HepG2 (cell line): ENCODE results near the gene IL1A. TPM values are rescaled to one million over a fixed set of nuclear protein-coding genes. Genes with fewer than 3 reads are reported as not detected.

Experiments used
- ARID5B ChIP-seq: IDR thresholded peaks from 2 replicates; pipeline ENCODE4 v1.4.0; 2020; ENCODE audit warnings: mild to moderate bottlenecking, missing genetic modification reagents
- BATF2 ChIP-seq: sonication (generic); formaldehyde crosslinking; IDR thresholded peaks from 2 replicates; pipeline ENCODE4 v1.8.0; 2022; ENCODE audit warnings: mild to moderate bottlenecking, missing genetic modification reagents, moderate library complexity
- CCAR2 ChIP-seq: fragments of 200-400 bp; formaldehyde crosslinking; optimal IDR thresholded peaks from 2 replicates; pipeline ENCODE3; 2018; ENCODE audit warnings: low read depth, mild to moderate bottlenecking, low read length, moderate library complexity
- CEBPB ChIP-seq: IDR thresholded peaks from 2 replicates; pipeline ENCODE4 v1.6.1; 2011; ENCODE audit warnings: low read depth, low read length, improper control_type of control experiment, borderline replicate concordance
- ETV5 ChIP-seq: IDR thresholded peaks from 2 replicates; pipeline ENCODE4 v1.6.1; 2018; ENCODE audit warnings: missing biosample characterization, missing genetic modification reagents, inconsistent platforms, borderline replicate concordance
- KDM2A ChIP-seq: sonication (generic); formaldehyde crosslinking; IDR thresholded peaks from 2 replicates; pipeline ENCODE4 v1.4.0; 2020; ENCODE audit warnings: low read depth, missing genetic modification reagents, borderline replicate concordance
- MBD4 ChIP-seq: IDR thresholded peaks from 2 replicates; pipeline ENCODE4 v1.6.1; 2012; ENCODE audit warnings: low read length, inconsistent platforms, borderline replicate concordance
- ONECUT2 ChIP-seq: sonication (generic); formaldehyde crosslinking; IDR thresholded peaks from 2 replicates; pipeline ENCODE4 v1.4.0; 2020; ENCODE audit warnings: missing genetic modification reagents
- RFXAP ChIP-seq: sonication (generic); formaldehyde crosslinking; IDR thresholded peaks from 2 replicates; pipeline ENCODE4 v1.4.0; 2020; ENCODE audit warnings: missing genetic modification reagents, borderline replicate concordance
- TARDBP ChIP-seq: sonication (generic); formaldehyde crosslinking; IDR thresholded peaks from 2 replicates; pipeline ENCODE4 v1.8.0; 2022; ENCODE audit warnings: mild to moderate bottlenecking, missing genetic modification reagents
- WIZ ChIP-seq: sonication (generic); formaldehyde crosslinking; IDR thresholded peaks from 2 replicates; pipeline ENCODE4 v1.5.1; 2020; ENCODE audit warnings: mild to moderate bottlenecking, missing genetic modification reagents
- ZNF496 ChIP-seq: sonication (generic); formaldehyde crosslinking; IDR thresholded peaks from 2 replicates; pipeline ENCODE4 v1.8.1; 2023; ENCODE audit warnings: mild to moderate bottlenecking, moderate library complexity, missing genetic modification reagents; ENCODE audit not compliant: insufficient replicate concordance
- ZNF562 ChIP-seq: sonication (generic); formaldehyde crosslinking; IDR thresholded peaks from 2 replicates; pipeline ENCODE4 v1.8.0; 2022; ENCODE audit warnings: missing genetic modification reagents, borderline replicate concordance
- ZNF616 ChIP-seq: sonication (generic); formaldehyde crosslinking; IDR thresholded peaks from 2 replicates; pipeline ENCODE4 v1.5.0; 2020; ENCODE audit warnings: low read depth, mild to moderate bottlenecking, missing genetic modification reagents
- polyA plus RNA-seq, 8 experiments: library from polyadenylated mRNA; depleted of rRNA in 3 of 8; stranded (reverse) in 7 of 8; unstranded in 1 of 8; fragments of >200 nt; fragmentation: Illumina TruSeq in 4 of 8; extraction: Trizol in 4 of 8; gene quantifications; 2 replicates each; pipeline versions ENCODE4 v1.2.1 to v1.2.3, GENCODE V29; 2011 to 2016; ENCODE audit warnings: low read depth in 4 of 8, missing spikeins in 1 of 8, mixed read lengths in 1 of 8; ENCODE audit not compliant: insufficient read depth in 1 of 8
- total RNA-seq, 5 experiments: library from RNA; depleted of rRNA; stranded (reverse); fragments of >200 nt; fragmentation: Illumina TruSeq; extraction: Trizol; gene quantifications; 2 replicates each; pipeline ENCODE4 v1.2.3, GENCODE V29; 2016; ENCODE audit warnings: low read depth in 1 of 5
- TF ChIP-seq, protein P1 (sequence below): sonication (generic); formaldehyde crosslinking; IDR thresholded peaks from 2 replicates; pipeline ENCODE4 v1.4.0; 2020; ENCODE audit warnings: missing genetic modification reagents, borderline replicate concordance
- TF ChIP-seq, protein P2 (sequence below): sonication (generic); formaldehyde crosslinking; IDR thresholded peaks from 2 replicates; pipeline ENCODE4 v1.5.1; 2020; ENCODE audit warnings: missing genetic modification reagents, mild to moderate bottlenecking, borderline replicate concordance
- TF ChIP-seq, protein P3 (sequence below), 2 experiments: fragments of 450-650 bp in 1 of 2; sonication (generic) in 1 of 2; formaldehyde crosslinking; IDR thresholded peaks; 2 replicates each; pipeline versions ENCODE4 v1.5.0 to v1.8.0; 2020 to 2022; ENCODE audit warnings: mild to moderate bottlenecking in 1 of 2, missing genetic modification reagents in 1 of 2

The IL1A gene
- total and polyA plus RNA-seq, 2 of the 13 experiments (the other 11 are each of a cell fraction or from before 2014, with no cell fraction given), result not detected

DNA sequence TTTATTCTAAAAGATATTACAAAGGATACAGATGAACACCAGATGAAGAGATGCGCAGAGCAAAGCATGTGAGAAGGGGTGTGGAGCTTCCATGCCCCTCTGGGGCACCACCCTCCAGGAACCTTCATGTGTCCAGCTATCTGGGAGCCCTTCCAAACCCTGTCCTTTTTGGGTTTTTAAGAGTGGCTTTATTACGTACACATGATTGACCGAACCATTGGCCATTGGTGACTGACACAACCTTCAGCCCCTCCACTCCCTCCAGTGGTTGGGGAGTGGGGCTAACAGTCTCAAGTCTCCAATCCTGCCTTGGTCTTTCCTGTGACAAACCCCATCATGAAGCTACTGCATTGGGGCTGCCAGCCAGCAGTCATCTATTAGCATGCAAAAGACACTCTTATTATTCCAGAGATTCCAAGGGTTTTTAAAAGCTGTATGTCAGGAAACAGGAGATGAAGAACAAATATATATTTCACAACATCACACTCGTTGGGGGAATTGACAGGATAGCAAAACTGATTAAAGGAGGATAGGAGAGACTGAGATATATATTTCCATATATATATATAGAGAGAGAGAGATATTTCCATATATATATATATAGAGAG lies 32.9 kb upstream of the IL1A start (continued):
- no peak for TF ChIP-seq TARDBP (CRISPR knock-in tag)
- no peak for TF ChIP-seq MBD4
- no peak for TF ChIP-seq ONECUT2
- peak; percentile 53 for TF ChIP-seq CEBPB
- no peak for TF ChIP-seq CCAR2
- TF ChIP-seq, protein P1, sequence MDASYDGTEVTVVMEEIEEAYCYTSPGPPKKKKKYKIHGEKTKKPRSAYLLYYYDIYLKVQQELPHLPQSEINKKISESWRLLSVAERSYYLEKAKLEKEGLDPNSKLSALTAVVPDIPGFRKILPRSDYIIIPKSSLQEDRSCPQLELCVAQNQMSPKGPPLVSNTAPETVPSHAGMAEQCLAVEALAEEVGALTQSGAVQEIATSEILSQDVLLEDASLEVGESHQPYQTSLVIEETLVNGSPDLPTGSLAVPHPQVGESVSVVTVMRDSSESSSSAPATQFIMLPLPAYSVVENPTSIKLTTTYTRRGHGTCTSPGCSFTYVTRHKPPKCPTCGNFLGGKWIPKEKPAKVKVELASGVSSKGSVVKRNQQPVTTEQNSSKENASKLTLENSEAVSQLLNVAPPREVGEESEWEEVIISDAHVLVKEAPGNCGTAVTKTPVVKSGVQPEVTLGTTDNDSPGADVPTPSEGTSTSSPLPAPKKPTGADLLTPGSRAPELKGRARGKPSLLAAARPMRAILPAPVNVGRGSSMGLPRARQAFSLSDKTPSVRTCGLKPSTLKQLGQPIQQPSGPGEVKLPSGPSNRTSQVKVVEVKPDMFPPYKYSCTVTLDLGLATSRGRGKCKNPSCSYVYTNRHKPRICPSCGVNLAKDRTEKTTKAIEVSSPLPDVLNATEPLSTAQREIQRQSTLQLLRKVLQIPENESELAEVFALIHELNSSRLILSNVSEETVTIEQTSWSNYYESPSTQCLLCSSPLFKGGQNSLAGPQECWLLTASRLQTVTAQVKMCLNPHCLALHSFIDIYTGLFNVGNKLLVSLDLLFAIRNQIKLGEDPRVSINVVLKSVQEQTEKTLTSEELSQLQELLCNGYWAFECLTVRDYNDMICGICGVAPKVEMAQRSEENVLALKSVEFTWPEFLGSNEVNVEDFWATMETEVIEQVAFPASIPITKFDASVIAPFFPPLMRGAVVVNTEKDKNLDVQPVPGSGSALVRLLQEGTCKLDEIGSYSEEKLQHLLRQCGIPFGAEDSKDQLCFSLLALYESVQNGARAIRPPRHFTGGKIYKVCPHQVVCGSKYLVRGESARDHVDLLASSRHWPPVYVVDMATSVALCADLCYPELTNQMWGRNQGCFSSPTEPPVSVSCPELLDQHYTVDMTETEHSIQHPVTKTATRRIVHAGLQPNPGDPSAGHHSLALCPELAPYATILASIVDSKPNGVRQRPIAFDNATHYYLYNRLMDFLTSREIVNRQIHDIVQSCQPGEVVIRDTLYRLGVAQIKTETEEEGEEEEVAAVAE, result no peak
- TF ChIP-seq, protein P2, sequence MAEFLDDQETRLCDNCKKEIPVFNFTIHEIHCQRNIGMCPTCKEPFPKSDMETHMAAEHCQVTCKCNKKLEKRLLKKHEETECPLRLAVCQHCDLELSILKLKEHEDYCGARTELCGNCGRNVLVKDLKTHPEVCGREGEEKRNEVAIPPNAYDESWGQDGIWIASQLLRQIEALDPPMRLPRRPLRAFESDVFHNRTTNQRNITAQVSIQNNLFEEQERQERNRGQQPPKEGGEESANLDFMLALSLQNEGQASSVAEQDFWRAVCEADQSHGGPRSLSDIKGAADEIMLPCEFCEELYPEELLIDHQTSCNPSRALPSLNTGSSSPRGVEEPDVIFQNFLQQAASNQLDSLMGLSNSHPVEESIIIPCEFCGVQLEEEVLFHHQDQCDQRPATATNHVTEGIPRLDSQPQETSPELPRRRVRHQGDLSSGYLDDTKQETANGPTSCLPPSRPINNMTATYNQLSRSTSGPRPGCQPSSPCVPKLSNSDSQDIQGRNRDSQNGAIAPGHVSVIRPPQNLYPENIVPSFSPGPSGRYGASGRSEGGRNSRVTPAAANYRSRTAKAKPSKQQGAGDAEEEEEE (CRISPR knock-in tag), result no peak
- peak; percentile 55; the same call in 1 of the 2 replicates for TF ChIP-seq ZNF616 (CRISPR knock-in tag)
- peak; percentile 31; the same call in 1 of the 2 replicates for TF ChIP-seq KDM2A (CRISPR knock-in tag)
- TF ChIP-seq BATF2 (CRISPR knock-in tag), result no peak
- TF ChIP-seq, protein P3, sequence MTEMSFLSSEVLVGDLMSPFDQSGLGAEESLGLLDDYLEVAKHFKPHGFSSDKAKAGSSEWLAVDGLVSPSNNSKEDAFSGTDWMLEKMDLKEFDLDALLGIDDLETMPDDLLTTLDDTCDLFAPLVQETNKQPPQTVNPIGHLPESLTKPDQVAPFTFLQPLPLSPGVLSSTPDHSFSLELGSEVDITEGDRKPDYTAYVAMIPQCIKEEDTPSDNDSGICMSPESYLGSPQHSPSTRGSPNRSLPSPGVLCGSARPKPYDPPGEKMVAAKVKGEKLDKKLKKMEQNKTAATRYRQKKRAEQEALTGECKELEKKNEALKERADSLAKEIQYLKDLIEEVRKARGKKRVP (CRISPR knock-in tag; IDR thresholded peaks at IDR 0.05), result no peak
- peak; percentile 13; the same call in 1 of the 2 replicates for TF ChIP-seq ARID5B (CRISPR knock-in tag)
- no peak for TF ChIP-seq RFXAP (CRISPR knock-in tag)
- TF ChIP-seq ZNF496 (CRISPR knock-in tag), result no peak
- TF ChIP-seq ZNF562 (CRISPR knock-in tag), result no peak
- peak; percentile 18; the same call in 1 of the 2 replicates for TF ChIP-seq ETV5 (CRISPR knock-in tag)
- no peak for TF ChIP-seq WIZ (CRISPR knock-in tag)
